Gastrocnemius medialis (tissue), 4 donors: ENCODE results near the gene STX19. TPM values are rescaled to one million over a fixed set of nuclear protein-coding genes. Genes with fewer than 3 reads are reported as not detected.

Experiments used
- ATAC-seq, 2 donors: fragments of 150-250 bp; one replicate each; pipeline ENCODE4 v1.9.1; 2016
- DNase-seq, 2 donors: peaks; one replicate each; pipeline ENCODE4 v3.0.0-alpha.2; 2019
- H3K27ac ChIP-seq, 4 donors: fragments of 200-600 bp; sonication (generic); 1 replicate in 1 of 4; 2 replicates in 3 of 4; pipeline ENCODE4 v1.5.1; 2016 to 2018; ENCODE audit warnings: mild to moderate bottlenecking in 2 of 4, moderate library complexity in 1 of 4
- H3K27me3 ChIP-seq, 3 donors: fragments of 200-600 bp; sonication (generic) in 2 of 3; 1 replicate in 1 of 3; 2 replicates in 2 of 3; pipeline versions ENCODE4 v1.5.1 to v1.6.0; 2016 to 2019; ENCODE audit warnings: mild to moderate bottlenecking in 1 of 3, moderate library complexity in 1 of 3
- H3K36me3 ChIP-seq, 2 donors: fragments of 200-600 bp; sonication (generic) in 1 of 2; one replicate each; pipeline ENCODE4 v1.5.1; 2017 to 2018
- H3K4me1 ChIP-seq, 2 donors: fragments of 200-600 bp; sonication (generic) in 1 of 2; one replicate each; pipeline ENCODE4 v1.5.1; 2016 to 2017; ENCODE audit warnings: mild to moderate bottlenecking in 2 of 2
- H3K4me3 ChIP-seq, 4 donors: fragments of 200-600 bp; sonication (generic) in 3 of 4; 1 replicate in 1 of 4; 2 replicates in 3 of 4; pipeline ENCODE4 v1.5.1; 2016 to 2019; ENCODE audit warnings: mild to moderate bottlenecking in 2 of 4
- H3K9me3 ChIP-seq, 3 donors: fragments of 200-600 bp; sonication (generic) in 2 of 3; 1 replicate in 1 of 3; 2 replicates in 2 of 3; pipeline ENCODE4 v1.5.1; 2016 to 2019
- POLR2A ChIP-seq, 2 donors: fragments of 450-650 bp; IDR thresholded peaks; one replicate each; pipeline ENCODE4 v1.6.1; 2017; ENCODE audit warnings: antibody characterized with exemption in 2 of 2, mild to moderate bottlenecking in 2 of 2, moderate library complexity in 2 of 2
- in situ Hi-C, 4 donors: fragments of 200-750 bp; cut with MboI; loops; one replicate each; pipeline versions ENCODE4 v1.15.0 to v1.8.0; 2017; ENCODE audit warnings: low sequenced_read_pairs in 4 of 4
- intact Hi-C: fragments of 100-400 bp; cut with DNase I; formaldehyde crosslinking; loops from one replicate; pipeline ENCODE4 v1.15.1; 2023; ENCODE audit warnings: low total_unique reads
- total RNA-seq, 4 donors: library from RNA; depleted of rRNA; stranded (reverse); fragments of >200 nt; gene quantifications; one replicate each; pipeline versions ENCODE4 v1.1.0 to v1.2.3, GENCODE V29; 2016
- TF ChIP-seq, protein P1 (sequence below), 5 experiments: fragments of 450-650 bp in 3 of 5; fragments of 200-600 bp in 2 of 5; sonication (generic) in 2 of 5; IDR thresholded peaks in 4 of 5; conservative IDR thresholded peaks in 1 of 5; 1 replicate in 4 of 5; 2 replicates in 1 of 5; pipeline ENCODE4 v1.5.1; 2016 to 2019; ENCODE audit warnings: antibody characterized with exemption in 5 of 5, mild to moderate bottlenecking in 3 of 5, moderate library complexity in 3 of 5

The STX19 gene
- total RNA-seq, 4 donors from 2014 or later: not detected

DNA sequence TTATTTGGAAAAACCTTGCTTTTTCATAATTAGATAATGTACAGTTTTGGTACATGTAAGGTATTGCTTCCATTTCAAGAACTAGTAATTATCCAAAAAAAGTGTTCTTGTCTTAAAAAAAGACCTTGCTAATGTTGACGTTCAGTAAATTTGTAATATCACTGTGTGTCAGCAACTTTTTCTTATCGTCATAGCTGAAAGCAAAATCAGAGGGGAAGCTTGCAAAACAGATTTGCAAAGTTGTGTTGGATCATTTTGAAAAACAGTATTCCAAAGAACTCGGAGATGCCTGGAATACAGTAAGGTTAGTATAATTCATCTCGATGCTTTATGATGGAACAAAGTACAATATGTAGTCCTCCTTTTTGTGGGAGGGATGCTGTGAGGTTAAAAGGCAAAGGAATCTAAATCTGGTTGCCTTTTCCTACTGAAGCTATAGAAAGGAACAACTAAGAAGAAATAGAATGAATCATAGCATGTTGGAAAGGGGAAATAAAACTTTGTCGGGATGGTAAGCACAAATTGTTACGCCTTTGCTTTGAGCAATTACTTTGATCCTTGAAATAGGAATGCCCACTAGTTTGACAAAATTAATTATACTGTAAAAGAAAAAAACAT lies 36.0 kb upstream of the STX19 start:
- no peaks in the 10 kb centered on the region for H3K36me3 ChIP-seq
- in situ Hi-C loops (loop anchor here in 2 of 4 donors (10.0 kb wide), 1 partner anchor 60 kb away; no protein-coding TSS in a partner anchor), intact Hi-C loops (loop anchor here (5.0 kb wide), 1 partner anchor 82 kb away; the partner anchor contains the start of gene ARL13B)
- no peaks in the 10 kb centered on the region for H3K9me3 ChIP-seq
- no peaks in the 10 kb centered on the region for H3K27me3 ChIP-seq
- DNase-seq (no peak), ATAC-seq (no peak)
- H3K27ac ChIP-seq: no peak overlapping the region
- TF ChIP-seq, protein P1, sequence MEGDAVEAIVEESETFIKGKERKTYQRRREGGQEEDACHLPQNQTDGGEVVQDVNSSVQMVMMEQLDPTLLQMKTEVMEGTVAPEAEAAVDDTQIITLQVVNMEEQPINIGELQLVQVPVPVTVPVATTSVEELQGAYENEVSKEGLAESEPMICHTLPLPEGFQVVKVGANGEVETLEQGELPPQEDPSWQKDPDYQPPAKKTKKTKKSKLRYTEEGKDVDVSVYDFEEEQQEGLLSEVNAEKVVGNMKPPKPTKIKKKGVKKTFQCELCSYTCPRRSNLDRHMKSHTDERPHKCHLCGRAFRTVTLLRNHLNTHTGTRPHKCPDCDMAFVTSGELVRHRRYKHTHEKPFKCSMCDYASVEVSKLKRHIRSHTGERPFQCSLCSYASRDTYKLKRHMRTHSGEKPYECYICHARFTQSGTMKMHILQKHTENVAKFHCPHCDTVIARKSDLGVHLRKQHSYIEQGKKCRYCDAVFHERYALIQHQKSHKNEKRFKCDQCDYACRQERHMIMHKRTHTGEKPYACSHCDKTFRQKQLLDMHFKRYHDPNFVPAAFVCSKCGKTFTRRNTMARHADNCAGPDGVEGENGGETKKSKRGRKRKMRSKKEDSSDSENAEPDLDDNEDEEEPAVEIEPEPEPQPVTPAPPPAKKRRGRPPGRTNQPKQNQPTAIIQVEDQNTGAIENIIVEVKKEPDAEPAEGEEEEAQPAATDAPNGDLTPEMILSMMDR (IDR thresholded peaks at IDR 0.05 in 4 of 5, conservative IDR thresholded peaks at IDR 0.05 in 1 of 5): no peak
- TF ChIP-seq POLR2A (IDR thresholded peaks at IDR 0.05): no peak
- peaks cover 8 to 11% of the 10 kb centered on the region in 2 donors for H3K4me1 ChIP-seq
- peak overlapping the region in 1 of 4 donors; percentile 92 for H3K4me3 ChIP-seq

DNA sequence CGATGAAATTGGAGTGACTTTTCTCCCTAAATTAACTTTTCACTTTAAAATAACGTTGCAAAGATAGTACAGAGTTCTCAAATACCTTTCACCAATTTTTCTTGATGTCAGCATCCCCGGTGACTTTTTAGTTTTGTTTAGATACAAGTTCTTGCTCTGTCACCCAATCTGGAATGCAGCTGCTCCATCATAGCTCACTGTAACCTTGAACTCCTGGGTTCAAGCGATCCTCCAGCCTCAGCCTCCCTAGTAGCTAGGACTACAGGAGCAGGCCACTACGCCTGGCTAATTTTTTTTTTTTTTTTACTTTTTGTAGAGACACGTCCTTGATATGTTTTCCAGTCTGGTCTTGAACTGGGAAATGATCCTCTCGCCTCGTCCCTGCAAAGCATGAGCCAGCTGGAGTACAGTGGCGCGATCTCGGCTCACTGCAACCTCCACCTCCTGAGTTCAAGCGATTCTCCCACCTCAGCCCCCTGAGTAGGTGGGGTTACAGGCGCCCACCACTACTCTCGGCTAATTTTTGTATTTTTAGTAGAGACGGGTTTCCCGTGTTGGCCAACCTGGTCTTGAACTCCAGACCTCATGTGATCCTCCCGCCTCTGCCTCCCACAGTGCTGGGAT lies 35.2 kb upstream of the STX19 start:
- Histone ChIP-seq H3K4me3 (peak overlapping the region; percentile 68 to 92 (median 80)), H3K36me3 (no peaks in the 10 kb centered on the region), H3K9me3 (no peaks in the 10 kb centered on the region), H3K27me3 (no peaks in the 10 kb centered on the region), H3K4me1 (peaks cover 8 to 11% of the 10 kb centered on the region in 2 donors), H3K27ac (peak overlapping the region; percentile 75 to 88 (median 86))
- ATAC-seq (no peak), DNase-seq (no peak)
- no peak for TF ChIP-seq POLR2A (IDR thresholded peaks at IDR 0.05)
- TF ChIP-seq, protein P1 (IDR thresholded peaks at IDR 0.05 in 4 of 5, conservative IDR thresholded peaks at IDR 0.05 in 1 of 5): no peak
- in situ Hi-C loops (loop anchor here in 2 of 4 donors (10.0 kb wide), 1 partner anchor 59 kb away; no protein-coding TSS in a partner anchor), intact Hi-C loops (loop anchor here (5.0 kb wide), 1 partner anchor 81 kb away; the partner anchor contains the start of gene ARL13B)

GRCh38 chr3:94062513-94063404 lies 34.4 kb upstream of the STX19 start, which contains the start of the genes DHFR2 and NSUN3:
DHFR2 (minus strand) TSS chr3:94062916; CDS start chr3:94061511, 1,405 bp downstream.
NSUN3 (plus strand) TSS chr3:94063061; CDS start chr3:94063127, 66 bp downstream.
- in situ Hi-C loops (loop anchor here in 2 of 4 donors (10.0 kb wide), 1 partner anchor 58 kb away; no protein-coding TSS in a partner anchor), intact Hi-C loops (loop anchor here (5.0 kb wide), 1 partner anchor 80 kb away; the partner anchor contains the start of gene ARL13B)
- ATAC-seq: peak; percentile 94 to 98
- Histone ChIP-seq H3K4me3 (peak within 1 kb of the TSS; percentile 68 to 92 (median 80)), H3K27ac (peak within 1 kb of the TSS; percentile 75 to 88 (median 86)), H3K36me3 (no peaks in the 10 kb centered on the region), H3K4me1 (peaks cover 8 to 11% of the 10 kb centered on the region in 2 donors), H3K27me3 (no peaks in the 10 kb centered on the region), H3K9me3 (no peaks in the 10 kb centered on the region)
- TF ChIP-seq POLR2A (IDR thresholded peaks at IDR 0.05): peak in 1 of 2 donors; percentile 16
- TF ChIP-seq, protein P1 (IDR thresholded peaks at IDR 0.05 in 4 of 5, conservative IDR thresholded peaks at IDR 0.05 in 1 of 5): no peak
- peak; percentile 73 to 84 for DNase-seq

DNA sequence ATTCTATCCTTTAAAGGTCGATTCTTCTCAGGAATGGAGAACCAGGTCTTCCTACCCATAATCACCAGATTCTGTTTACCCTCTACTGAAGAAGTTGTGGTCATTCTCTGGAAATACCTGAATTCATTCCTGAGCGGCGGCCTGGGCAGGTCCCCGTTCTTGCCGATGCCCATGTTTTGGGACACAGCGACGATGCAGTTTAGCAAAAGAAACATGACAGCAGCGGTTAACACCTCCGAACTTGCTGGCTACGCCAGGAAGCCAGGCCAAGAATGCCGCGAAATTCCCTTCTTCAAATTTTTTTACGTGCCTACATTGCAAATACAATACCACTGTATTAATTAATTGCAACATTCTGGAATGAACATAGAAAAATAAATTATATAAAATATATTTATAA lies 32.9 kb upstream of the STX19 start:
- Histone ChIP-seq H3K4me1 (peaks cover 8 to 11% of the 10 kb centered on the region in 2 donors), H3K27ac (no peak overlapping the region), H3K27me3 (no peaks in the 10 kb centered on the region), H3K36me3 (no peaks in the 10 kb centered on the region), H3K4me3 (no peak overlapping the region), H3K9me3 (no peaks in the 10 kb centered on the region)
- intact Hi-C loops (loop anchor here (5.0 kb wide), 1 partner anchor 79 kb away; the partner anchor contains the start of gene ARL13B), in situ Hi-C loops (loop anchor here in 2 of 4 donors (10.0 kb wide), 1 partner anchor 56 kb away; no protein-coding TSS in a partner anchor)
- DNase-seq (no peak), ATAC-seq (no peak)
- no peak for TF ChIP-seq POLR2A (IDR thresholded peaks at IDR 0.05)
